SU-DHL-6 (cell line): Measurements from ENCODE around the gene NNAT.
"Not testable (repeated sequence)": the region's sequence is repeated elsewhere in the genome, so short reads cannot be mapped to it uniquely, and the experiment has no call there.

ENCODE experiments used
- H2AFZ ChIP-seq: fragments of 200-600 bp; sonication (generic); 2 replicates; pipeline ENCODE4 v1.6.1; 2014; ENCODE audit warnings: low read depth, mild to moderate bottlenecking, moderate library complexity, mixed read lengths, antibody characterized with exemption, low read length; ENCODE audit not compliant: severe bottlenecking
- H3F3A ChIP-seq: fragments of 200-600 bp; shearing (Covaris generic); 2 replicates; pipeline ENCODE4 v1.6.0; 2016; ENCODE audit warnings: antibody characterized with exemption, mild to moderate bottlenecking; ENCODE audit not compliant: insufficient read depth
- H3K27ac ChIP-seq: fragments of 200-600 bp; sonication (generic); 2 replicates; pipeline ENCODE4 v1.5.1; 2016; ENCODE audit warnings: low read depth, mild to moderate bottlenecking, low read length, moderate library complexity, mixed read lengths
- H3K27me3 ChIP-seq: fragments of 200-600 bp; sonication (generic), shearing (Covaris generic); 2 replicates; pipeline ENCODE4 v1.6.0; 2014; ENCODE audit warnings: mild to moderate bottlenecking, low read length
- H3K36me3 ChIP-seq: fragments of 200-600 bp; sonication (generic); 2 replicates; pipeline ENCODE4 v1.6.1; 2014; ENCODE audit warnings: mild to moderate bottlenecking, low read length, mixed read lengths
- H3K4me2 ChIP-seq: fragments of 300-600, 200-600 bp; shearing (Covaris generic), sonication (generic); 2 replicates; pipeline ENCODE4 v1.6.0; 2014; ENCODE audit warnings: low read length, low read depth, mild to moderate bottlenecking; ENCODE audit not compliant: poor library complexity, severe bottlenecking
- H3K4me3 ChIP-seq: fragments of 200-600 bp; sonication (generic); 2 replicates; pipeline ENCODE4 v1.5.1; 2014; ENCODE audit warnings: antibody characterized with exemption, low read length, mild to moderate bottlenecking, mixed read lengths; ENCODE audit not compliant: insufficient read depth, poor library complexity, severe bottlenecking
- H3K79me2 ChIP-seq: fragments of 200-600 bp; sonication (generic); 2 replicates; pipeline ENCODE4 v1.6.1; 2014; ENCODE audit warnings: mild to moderate bottlenecking, low read length, moderate library complexity; ENCODE audit not compliant: insufficient read depth
- H3K9ac ChIP-seq: fragments of 200-600 bp; sonication (generic); 2 replicates; pipeline ENCODE4 v1.7.0; 2014; ENCODE audit warnings: mild to moderate bottlenecking, low read length
- H3K9me2 ChIP-seq: fragments of 200-600 bp; sonication (generic); replicated peaks from 2 replicates; pipeline ENCODE4 v1.6.1; 2014; ENCODE audit warnings: low read length; ENCODE audit not compliant: insufficient read depth
- H3K9me3 ChIP-seq: fragments of 200-600 bp; sonication (generic); 2 replicates; pipeline ENCODE4 v1.6.1; 2014; ENCODE audit warnings: low read length, mixed read lengths; ENCODE audit not compliant: insufficient read depth
- H4K20me1 ChIP-seq: fragments of 200-600 bp; sonication (generic); 2 replicates; pipeline ENCODE4 v1.6.1; 2014; ENCODE audit warnings: low read depth, mild to moderate bottlenecking, antibody characterized with exemption, low read length, moderate library complexity, mixed read lengths
- EZH2phosphoT487 ChIP-seq: fragments of 200-600 bp; sonication (generic), shearing (Covaris generic); conservative IDR thresholded peaks from 2 replicates; pipeline ENCODE4 v1.6.1; 2018; ENCODE audit warnings: mild to moderate bottlenecking, antibody characterized with exemption, low read length, moderate library complexity, mixed read lengths
- TF ChIP-seq, protein P1 (sequence below): fragments of 200-600 bp; sonication (generic); IDR thresholded peaks from one replicate; pipeline ENCODE4 v1.5.1; 2017; ENCODE audit warnings: antibody characterized with exemption, mild to moderate bottlenecking, low read length, moderate library complexity; ENCODE audit not compliant: insufficient read depth, poor library complexity, severe bottlenecking

The NNAT gene

DNA sequence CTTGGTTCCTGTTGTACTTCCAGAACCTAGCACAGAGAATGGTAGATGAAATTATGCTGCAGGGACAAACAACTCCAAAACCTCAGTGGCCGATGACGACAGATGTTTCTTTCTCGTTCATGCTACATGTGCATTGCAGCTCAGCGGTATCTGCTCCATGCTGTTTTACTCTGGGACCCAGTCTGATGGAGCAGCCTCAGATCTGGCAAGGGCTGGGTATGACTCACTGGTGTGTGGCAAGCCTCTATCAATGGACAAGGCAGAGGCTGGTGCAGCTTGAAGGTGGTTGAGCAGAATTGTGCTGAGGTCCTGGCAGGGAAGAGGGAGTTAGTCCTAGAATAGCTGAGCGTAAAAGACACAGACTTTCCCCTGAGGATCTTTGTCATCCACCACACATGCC lies 17.0 kb downstream of the NNAT start:
- H2AFZ ChIP-seq = no peak overlapping the region
- H3K27ac ChIP-seq = no peak overlapping the region
- no peak overlapping the region for H3K4me2 ChIP-seq
- no peaks in the 10 kb centered on the region for H3K79me2 ChIP-seq
- no peaks in the 10 kb centered on the region for H3K9me3 ChIP-seq
- H3K36me3 ChIP-seq = no peaks in the 10 kb centered on the region
- H4K20me1 ChIP-seq = no peaks in the 10 kb centered on the region
- H3K4me3 ChIP-seq = no peak overlapping the region
- no peak overlapping the region for H3K9ac ChIP-seq
- H3K9me2 ChIP-seq = no peaks in the 10 kb centered on the region
- TF ChIP-seq EZH2phosphoT487 = no peak
- TF ChIP-seq, protein P1, sequence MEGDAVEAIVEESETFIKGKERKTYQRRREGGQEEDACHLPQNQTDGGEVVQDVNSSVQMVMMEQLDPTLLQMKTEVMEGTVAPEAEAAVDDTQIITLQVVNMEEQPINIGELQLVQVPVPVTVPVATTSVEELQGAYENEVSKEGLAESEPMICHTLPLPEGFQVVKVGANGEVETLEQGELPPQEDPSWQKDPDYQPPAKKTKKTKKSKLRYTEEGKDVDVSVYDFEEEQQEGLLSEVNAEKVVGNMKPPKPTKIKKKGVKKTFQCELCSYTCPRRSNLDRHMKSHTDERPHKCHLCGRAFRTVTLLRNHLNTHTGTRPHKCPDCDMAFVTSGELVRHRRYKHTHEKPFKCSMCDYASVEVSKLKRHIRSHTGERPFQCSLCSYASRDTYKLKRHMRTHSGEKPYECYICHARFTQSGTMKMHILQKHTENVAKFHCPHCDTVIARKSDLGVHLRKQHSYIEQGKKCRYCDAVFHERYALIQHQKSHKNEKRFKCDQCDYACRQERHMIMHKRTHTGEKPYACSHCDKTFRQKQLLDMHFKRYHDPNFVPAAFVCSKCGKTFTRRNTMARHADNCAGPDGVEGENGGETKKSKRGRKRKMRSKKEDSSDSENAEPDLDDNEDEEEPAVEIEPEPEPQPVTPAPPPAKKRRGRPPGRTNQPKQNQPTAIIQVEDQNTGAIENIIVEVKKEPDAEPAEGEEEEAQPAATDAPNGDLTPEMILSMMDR = no peak
- no peaks in the 10 kb centered on the region for H3K27me3 ChIP-seq
- no peaks in the 10 kb centered on the region for H3F3A ChIP-seq

- H3K9me2 ChIP-seq = no peaks in the 10 kb centered on the region
- no peak overlapping the region for H3K4me3 ChIP-seq
- H3K27ac ChIP-seq = no peak overlapping the region
- no peak overlapping the region for H3K4me2 ChIP-seq
- H3K36me3 ChIP-seq = no peaks in the 10 kb centered on the region
- no peaks in the 10 kb centered on the region for H4K20me1 ChIP-seq
- H2AFZ ChIP-seq = no peak overlapping the region
- no peak for TF ChIP-seq EZH2phosphoT487
- TF ChIP-seq, protein P1 = no peak
- H3K27me3 ChIP-seq = no peaks in the 10 kb centered on the region
- no peaks in the 10 kb centered on the region for H3K79me2 ChIP-seq
- no peaks in the 10 kb centered on the region for H3K9me3 ChIP-seq
- no peaks in the 10 kb centered on the region for H3F3A ChIP-seq
- no peak overlapping the region for H3K9ac ChIP-seq
These were observed 18.4 kb downstream of the NNAT start for GRCh38 chr20:37539424-37539823.

DNA sequence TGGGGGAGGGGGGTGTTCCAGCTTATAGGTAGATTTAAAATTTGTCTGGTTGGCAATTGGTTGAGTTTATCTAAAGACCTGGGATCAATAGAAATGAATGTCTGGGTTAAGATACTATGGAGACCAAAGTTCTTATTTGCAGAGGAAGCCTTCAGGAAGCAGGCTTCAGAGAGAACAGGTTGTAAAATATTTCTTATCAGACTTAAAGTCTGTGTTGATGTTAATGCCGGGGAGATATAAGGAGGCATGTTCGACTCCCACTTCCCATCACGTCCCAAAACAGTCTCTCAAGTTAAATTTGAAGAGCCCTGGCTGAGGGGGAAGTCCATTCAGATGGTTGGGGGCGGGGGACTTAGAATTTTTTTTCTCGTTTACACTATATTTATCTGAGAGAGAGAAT lies 19.0 kb downstream of the NNAT start:
- Histone ChIP-seq H3K9me3 (no peaks in the 10 kb centered on the region), H3K9ac (no peak overlapping the region), H3K9me2 (no peaks in the 10 kb centered on the region), H3K27me3 (no peaks in the 10 kb centered on the region), H3K4me2 (no peak overlapping the region), H3K79me2 (no peaks in the 10 kb centered on the region), H3K36me3 (no peaks in the 10 kb centered on the region), H2AFZ (no peak overlapping the region), H3F3A (no peaks in the 10 kb centered on the region), H3K4me3 (no peak overlapping the region), H3K27ac (no peak overlapping the region), H4K20me1 (no peaks in the 10 kb centered on the region)
- TF ChIP-seq EZH2phosphoT487 = no peak
- TF ChIP-seq, protein P1 = no peak

GRCh38 chr20:37540838-37541237 lies 19.8 kb downstream of the NNAT start:
- H2AFZ ChIP-seq, H3K9ac ChIP-seq, H3K4me2 ChIP-seq, H3K4me3 ChIP-seq, H3K27me3 ChIP-seq, H4K20me1 ChIP-seq, H3K36me3 ChIP-seq, H3K9me3 ChIP-seq, H3K9me2 ChIP-seq, H3F3A ChIP-seq, H3K27ac ChIP-seq, H3K79me2 ChIP-seq: not testable (repeated sequence)
